NCI-H146 (cell line): ENCODE measurements around the gene MMP20.

Experiments
- DNase-seq: peaks from one replicate; lab custom pipeline; 2025; lab: John Stamatoyannopoulos, UW

The MMP20 gene

GRCh38 chr11:102552447-102553194 is 72.5 kb downstream of the MMP20 start:
- no peak for DNase-seq

DNA sequence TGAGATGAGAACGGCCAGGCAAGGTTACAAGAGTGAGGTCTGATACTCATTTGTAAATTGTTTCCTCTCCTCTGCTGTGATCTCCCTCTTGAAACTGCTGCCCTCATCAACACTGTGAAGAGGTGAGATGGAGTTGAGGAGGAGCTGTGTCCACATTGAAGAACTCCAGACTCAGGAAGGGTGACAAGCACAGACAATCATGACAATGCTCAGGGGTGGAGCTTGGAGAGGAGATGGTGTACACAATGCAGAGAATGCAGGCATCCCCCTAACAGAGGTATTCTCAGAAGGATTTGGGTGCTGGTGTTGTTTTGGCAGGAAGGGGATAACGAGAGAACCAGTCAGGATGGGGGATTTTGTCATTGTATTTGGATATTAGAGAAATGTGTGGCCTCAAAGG is 73.1 kb downstream of the MMP20 start:
- DNase-seq: no peak

DNA sequence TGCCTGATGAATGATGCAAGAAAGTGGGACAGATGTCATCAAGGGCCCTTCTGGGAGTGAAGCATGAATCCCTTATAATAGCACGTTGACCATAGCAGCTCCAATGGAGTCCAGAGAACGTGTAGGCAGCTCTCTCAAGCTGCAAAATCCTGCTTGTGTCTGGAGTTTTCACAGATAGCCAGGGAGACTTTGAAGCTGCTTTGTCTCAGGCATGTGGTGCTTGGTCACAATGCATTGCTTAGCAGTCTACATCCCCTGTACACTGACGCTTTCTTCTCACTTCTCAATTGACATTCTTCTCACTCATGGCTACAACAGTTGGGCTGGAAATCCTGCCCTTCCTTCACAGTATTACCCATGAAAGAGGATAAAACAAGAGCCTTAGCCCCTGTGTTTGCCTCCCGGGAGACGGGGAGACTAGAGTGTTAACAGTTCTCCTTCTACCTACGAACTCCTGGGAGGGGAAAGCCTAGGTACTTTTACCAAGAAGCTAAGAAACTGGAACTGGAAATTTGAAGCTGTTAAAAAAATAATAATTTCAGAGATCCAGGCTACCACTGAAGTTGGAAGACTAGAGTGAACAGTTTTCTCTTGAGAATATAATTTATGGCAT is 73.9 kb downstream of the MMP20 start:
- DNase-seq: no peak

- DNase-seq: no peak
Observed at GRCh38 chr11:102546923-102547471, 78.1 kb downstream of the MMP20 start.

GRCh38 chr11:102546427-102546826 is 78.7 kb downstream of the MMP20 start:
- DNase-seq: no peak

DNA sequence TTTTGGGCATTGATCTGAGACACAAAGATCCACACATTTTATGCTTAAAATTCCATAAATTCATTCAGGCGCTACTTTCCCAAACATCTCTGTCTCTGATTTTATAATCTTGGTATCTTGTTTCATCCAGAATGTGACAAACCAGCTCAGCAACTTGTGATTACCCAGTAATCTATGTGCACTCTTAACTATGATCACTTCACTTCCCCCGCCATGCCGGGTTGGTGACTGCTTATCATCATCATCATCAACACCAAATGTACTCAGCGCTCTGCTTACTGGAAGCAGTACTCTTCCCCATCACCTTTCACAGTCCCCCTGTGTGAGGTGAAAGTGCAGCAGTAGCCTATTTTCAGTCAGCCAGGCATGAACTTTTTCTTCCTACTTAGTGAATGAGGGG is 79.4 kb downstream of the MMP20 start:
- no peak for DNase-seq

GRCh38 chr11:102544594-102544993 is 80.5 kb downstream of the MMP20 start:
- no peak for DNase-seq

- DNase-seq: no peak
Observed at GRCh38 chr11:102539567-102539966, 85.6 kb downstream of the MMP20 start.

GRCh38 chr11:102538932-102539331 is 86.2 kb downstream of the MMP20 start:
- no peak for DNase-seq

DNA sequence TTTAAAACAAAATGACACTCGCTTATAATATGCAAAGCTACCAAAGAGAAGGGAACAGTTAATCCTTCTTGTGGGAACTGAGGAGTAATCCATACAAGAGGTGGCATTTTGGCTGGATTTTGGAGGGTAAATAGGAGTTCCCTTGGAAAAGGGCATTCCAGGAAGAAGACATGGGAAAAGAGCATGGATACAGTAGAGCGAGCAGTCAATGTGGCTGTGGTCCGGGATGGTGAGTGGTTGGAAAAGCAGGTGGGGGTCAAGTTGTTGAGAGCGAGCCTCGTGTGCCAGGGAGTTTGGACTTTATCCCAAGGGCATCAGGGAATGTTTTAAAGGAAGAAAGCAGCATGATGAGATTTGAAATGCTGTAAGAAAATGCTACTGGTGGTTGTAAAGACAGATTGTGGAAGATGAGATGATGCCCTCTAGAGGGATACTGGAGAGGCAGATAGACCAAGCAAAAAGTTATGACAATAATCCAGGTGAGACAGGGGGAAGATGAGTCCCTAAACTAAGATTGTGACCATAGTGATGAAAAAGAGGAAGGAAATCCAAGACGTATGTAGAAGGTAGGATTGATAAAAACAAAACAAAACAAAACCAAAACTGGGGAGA is 90.8 kb downstream of the MMP20 start:
- DNase-seq: no peak

- no peak for DNase-seq
Observed at GRCh38 chr11:102530558-102530957, 94.6 kb downstream of the MMP20 start, which contains the start of gene MMP7. Gene MMP7 (minus strand): TSS chr11:102530747. CDS start chr11:102530700, 47 bp downstream.

GRCh38 chr11:102528618-102529017 is 96.5 kb downstream of the MMP20 start:
- DNase-seq: no peak

DNA sequence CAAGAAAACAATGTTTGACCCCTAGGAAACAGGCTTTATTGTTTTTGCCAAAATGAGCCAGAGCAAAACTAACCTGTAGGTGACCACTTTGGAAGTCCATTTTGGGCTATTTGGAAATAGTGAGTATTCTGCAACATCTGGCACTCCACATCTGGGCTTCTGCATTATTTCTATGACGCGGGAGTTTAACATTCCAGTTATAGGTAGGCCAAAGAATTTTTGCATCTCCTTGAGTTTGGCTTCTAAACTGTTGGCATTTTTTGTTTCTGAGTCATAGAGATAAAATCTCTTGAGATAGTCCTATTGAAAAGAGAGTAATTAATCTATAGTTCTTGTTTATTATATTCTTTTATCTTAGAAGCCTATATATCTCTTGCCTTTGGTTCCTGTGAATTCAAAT is 97.4 kb downstream of the MMP20 start:
- no peak for DNase-seq

DNA sequence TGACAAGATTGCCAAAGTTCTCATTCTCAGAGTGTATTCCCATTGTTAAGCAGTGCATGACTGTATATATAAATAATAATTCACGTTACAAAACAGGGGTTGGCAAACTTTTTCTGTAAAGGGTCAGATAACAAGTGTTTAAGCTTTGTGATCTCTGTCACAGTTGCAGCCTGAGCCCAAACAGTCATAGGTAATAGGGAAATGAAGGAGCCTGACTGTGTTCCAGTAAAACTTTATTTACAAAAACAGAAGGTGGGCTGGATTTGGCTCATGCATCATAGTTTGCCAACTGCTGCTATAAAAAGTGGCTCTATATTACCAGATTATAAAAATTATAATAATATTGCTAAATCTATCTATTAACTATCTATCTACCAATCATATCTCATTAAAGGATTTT is 98.1 kb downstream of the MMP20 start:
- DNase-seq: no peak
